Endothelial cell of umbilical vein (primary cell): ENCODE results near the gene IFI44L. TPM values are rescaled to one million over a fixed set of nuclear protein-coding genes. Genes with fewer than 3 reads are reported as not detected.

ENCODE experiments used
- BruUV-seq: library from RNA; stranded (reverse); fragments of 400-500 nt; replicated peaks from 2 replicates; lab custom pipeline; 2021; lab: Mats Ljungman, UMichigan
- CTCF ChIA-PET: fragments of 300-600, 350-600 bp; sonication (Branson Sonifier 250); formaldehyde crosslinking; loops from one replicate; lab custom pipeline; 2021; ENCODE audit warnings: antibody characterized with exemption, inconsistent platforms; lab: Charles Lee
- POLR2A ChIA-PET: fragments of 300-600, 350-600 bp; sonication (Branson Sonifier 250); formaldehyde crosslinking; loops from one replicate; lab custom pipeline; 2021; ENCODE audit warnings: antibody characterized with exemption, inconsistent platforms; lab: Charles Lee
- DNase-seq: peaks from one replicate; pipeline ENCODE4 v3.0.0-alpha.2; 2011; ENCODE audit warnings: low read depth, low spot score
- FAIRE-seq: peaks from 2 replicates; lab custom pipeline; 2011; peaks lifted over from hg19 to GRCh38; lab: Jason Lieb, UNC
- H2AFZ ChIP-seq: 2 replicates; pipeline ENCODE4 v1.6.0; 2012; ENCODE audit warnings: low read depth, low read length, control low read depth, inconsistent platforms
- H3K27ac ChIP-seq: 2 replicates; pipeline ENCODE4 v1.5.1; 2011; ENCODE audit warnings: low read depth, mild to moderate bottlenecking, control low read depth, low read length, moderate library complexity; ENCODE audit not compliant: insufficient read depth
- H3K27me3 ChIP-seq, 2 experiments: 2 replicates each; pipeline versions ENCODE4 v1.6.0 to v1.6.1; 2011; ENCODE audit warnings: low read length in 2 of 2, mixed read lengths in 1 of 2; ENCODE audit not compliant: control insufficient read depth in 2 of 2, insufficient read depth in 2 of 2
- H3K36me3 ChIP-seq, 2 experiments: 2 replicates in 1 of 2; 3 replicates in 1 of 2; pipeline ENCODE4 v1.5.1; 2011; ENCODE audit warnings: low read length in 2 of 2, mild to moderate bottlenecking in 1 of 2, moderate library complexity in 1 of 2; ENCODE audit not compliant: control insufficient read depth in 2 of 2, insufficient read depth in 2 of 2; ENCODE audit errors: extremely low read depth in 1 of 2
- H3K4me1 ChIP-seq: 3 replicates; pipeline ENCODE4 v1.5.1; 2011; ENCODE audit warnings: mild to moderate bottlenecking, low read length; ENCODE audit not compliant: control insufficient read depth, insufficient read depth; ENCODE audit errors: extremely low read depth
- H3K4me2 ChIP-seq: 2 replicates; pipeline ENCODE4 v1.6.1; 2011; ENCODE audit warnings: low read length, control low read depth, mixed read lengths; ENCODE audit not compliant: insufficient read depth
- H3K4me3 ChIP-seq, 3 experiments: fragments of 200-600 bp in 1 of 3; sonication (generic), shearing (Covaris generic) in 1 of 3; replicated peaks in 1 of 3; 2 replicates each; pipeline ENCODE4 v1.5.1; 2011 to 2016; ENCODE audit warnings: control low read depth in 3 of 3, low read length in 3 of 3, mild to moderate bottlenecking in 2 of 3, inconsistent platforms in 1 of 3, low read depth in 1 of 3, moderate library complexity in 1 of 3; ENCODE audit not compliant: insufficient read depth in 1 of 3
- H3K79me2 ChIP-seq: 2 replicates; pipeline ENCODE4 v1.6.0; 2012; ENCODE audit warnings: low read length, inconsistent platforms; ENCODE audit not compliant: control insufficient read depth, insufficient read depth
- H3K9ac ChIP-seq: replicated peaks from 2 replicates; pipeline ENCODE3; 2011; ENCODE audit warnings: low read length, control low read depth; ENCODE audit not compliant: insufficient read depth; ENCODE audit errors: extremely low read depth
- H3K9me1 ChIP-seq: replicated peaks from 3 replicates; pipeline ENCODE4 v1.6.0; 2011; ENCODE audit warnings: mild to moderate bottlenecking, low read length; ENCODE audit not compliant: control insufficient read depth, insufficient read depth; ENCODE audit errors: extremely low read depth
- H3K9me3 ChIP-seq: replicated peaks from 2 replicates; pipeline ENCODE4 v1.5.1; 2012; ENCODE audit warnings: low read length, inconsistent platforms; ENCODE audit not compliant: control insufficient read depth, insufficient read depth
- H4K20me1 ChIP-seq: replicated peaks from 2 replicates; pipeline ENCODE3; 2011; ENCODE audit warnings: mild to moderate bottlenecking, low read length; ENCODE audit not compliant: control insufficient read depth, insufficient read depth; ENCODE audit errors: extremely low read depth
- GATA2 ChIP-seq: IDR thresholded peaks from 2 replicates; pipeline ENCODE4 v1.7.0; 2011; ENCODE audit warnings: low read depth, mild to moderate bottlenecking, moderate library complexity, mixed read lengths, low read length; ENCODE audit not compliant: insufficient read length, insufficient read depth
- JUN ChIP-seq: IDR thresholded peaks from 2 replicates; pipeline ENCODE4 v1.6.1; 2011; ENCODE audit warnings: borderline replicate concordance, low read depth; ENCODE audit not compliant: insufficient read length, insufficient read depth
- MYC ChIP-seq: IDR thresholded peaks from one replicate; pipeline ENCODE4 v1.6.1; 2011; ENCODE audit warnings: mild to moderate bottlenecking, low read depth, low read length
- POLR2A ChIP-seq: IDR thresholded peaks from 2 replicates; pipeline ENCODE4 v1.6.1; 2012; ENCODE audit warnings: low read depth, mild to moderate bottlenecking, control low read depth, low read length
- POLR2AphosphoS5 ChIP-seq: IDR thresholded peaks from 2 replicates; pipeline ENCODE4 v1.6.1; 2012; ENCODE audit warnings: low read depth, mild to moderate bottlenecking, control low read depth, low read length, moderate library complexity; ENCODE audit not compliant: insufficient read depth
- dilution Hi-C: fragments of 300-500 bp; cut with MboI; formaldehyde crosslinking; loops from one replicate; pipeline ENCODE4 v1.15.0; 2019; ENCODE audit warnings: low sequenced_read_pairs; ENCODE audit not compliant: extremely low pct_ligation_motif_present
- intact Hi-C: fragments of 100-400 bp; cut with micrococcal nuclease; formaldehyde crosslinking; loops from one replicate; pipeline ENCODE4 v1.10.0; 2022
- polyA plus RNA-seq, 4 experiments: library from polyadenylated mRNA; depleted of rRNA in 3 of 4; stranded (reverse) in 3 of 4; unstranded in 1 of 4; fragments of >200 nt; gene quantifications; 2 replicates each; pipeline versions ENCODE4 v1.2.1 to v1.2.3, GENCODE V29; 2011 to 2012; ENCODE audit warnings: missing spikeins in 1 of 4
- total RNA-seq: library from RNA; stranded (reverse); gene quantifications from 2 replicates; pipeline ENCODE4 v1.2.3, GENCODE V29; 2021

The IFI44L gene
- total and polyA plus RNA-seq, 2 donors (not counting 3 experiments of a cell fraction or from before 2014, with no cell fraction given), result 2.8 to 2.9 TPM

DNA sequence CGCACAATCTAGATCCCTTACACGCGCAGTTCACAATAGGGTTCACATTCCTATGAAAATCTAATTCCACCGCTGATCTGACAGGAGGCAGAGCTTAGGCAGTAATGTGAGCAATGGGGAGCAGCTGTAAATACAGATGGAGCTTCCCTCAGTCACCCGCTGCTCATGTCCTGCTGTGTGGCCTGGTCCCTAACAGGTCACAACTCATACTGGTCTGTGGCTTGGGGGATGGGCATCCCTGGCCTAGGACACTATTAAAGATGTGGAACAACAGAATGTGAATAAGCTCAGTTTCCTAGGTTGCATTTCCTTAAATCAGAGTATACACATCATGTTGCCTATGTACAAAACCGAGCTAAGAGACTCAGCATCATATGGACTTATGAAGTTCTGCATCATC, 45.6 kb downstream of the IFI44L start:
- Histone ChIP-seq H3K27me3 (no peaks in the 10 kb centered on the region), H3K79me2 (no peaks in the 10 kb centered on the region), H4K20me1 (no peaks in the 10 kb centered on the region), H3K9me1 (no peaks in the 10 kb centered on the region), H3K4me1 (no peaks in the 10 kb centered on the region), H3K36me3 (no peaks in the 10 kb centered on the region), H3K27ac (no peak overlapping the region), H2AFZ (no peak overlapping the region), H3K4me2 (no peak overlapping the region), H3K9me3 (no peaks in the 10 kb centered on the region), H3K4me3 (no peak overlapping the region), H3K9ac (no peak overlapping the region)
- dilution Hi-C loops (no loop called here), intact Hi-C loops (no loop called here)
- no peak for FAIRE-seq
- no TSS peak for BruUV-seq
- TF ChIP-seq POLR2A, result no peak
- no peak for TF ChIP-seq JUN
- TF ChIP-seq MYC, result no peak
- DNase-seq, result no peak
- POLR2A ChIA-PET, result interaction anchor here (1.2 kb wide), 1 partner anchor 48 kb away, joined by 3 read pairs; no protein-coding TSS in a partner anchor
- CTCF ChIA-PET, result interaction anchor here (1.3 to 1.8 kb wide), 2 partner anchors 10 to 48 kb away, joined by 7 read pairs; no protein-coding TSS in a partner anchor

- no peaks in the 10 kb centered on the region for H3K9me1 ChIP-seq
- ChIA-PET CTCF (no interaction called here), POLR2A (no interaction called here)
- FAIRE-seq (no peak), DNase-seq (no peak)
- TF ChIP-seq POLR2AphosphoS5, result no peak
- TF ChIP-seq GATA2, result no peak
- H3K79me2 ChIP-seq, result no peaks in the 10 kb centered on the region
- H3K4me3 ChIP-seq, result no peak overlapping the region
- no peaks in the 10 kb centered on the region for H3K9me3 ChIP-seq
- no peak overlapping the region for H3K9ac ChIP-seq
- no peak overlapping the region for H2AFZ ChIP-seq
- H3K36me3 ChIP-seq, result no peaks in the 10 kb centered on the region
- H3K27ac ChIP-seq, result no peak overlapping the region
- H3K4me2 ChIP-seq, result no peak overlapping the region
- no TSS peak for BruUV-seq
- dilution Hi-C loops (no loop called here), intact Hi-C loops (no loop called here)
- H3K27me3 ChIP-seq, result no peaks in the 10 kb centered on the region
- no peaks in the 10 kb centered on the region for H3K4me1 ChIP-seq
- no peaks in the 10 kb centered on the region for H4K20me1 ChIP-seq
Measured at GRCh38 chr1:78667939-78668338, 47.7 kb downstream of the IFI44L start.
